ENCODE measurements around the gene OPCML.

OPCML gene

DNA sequence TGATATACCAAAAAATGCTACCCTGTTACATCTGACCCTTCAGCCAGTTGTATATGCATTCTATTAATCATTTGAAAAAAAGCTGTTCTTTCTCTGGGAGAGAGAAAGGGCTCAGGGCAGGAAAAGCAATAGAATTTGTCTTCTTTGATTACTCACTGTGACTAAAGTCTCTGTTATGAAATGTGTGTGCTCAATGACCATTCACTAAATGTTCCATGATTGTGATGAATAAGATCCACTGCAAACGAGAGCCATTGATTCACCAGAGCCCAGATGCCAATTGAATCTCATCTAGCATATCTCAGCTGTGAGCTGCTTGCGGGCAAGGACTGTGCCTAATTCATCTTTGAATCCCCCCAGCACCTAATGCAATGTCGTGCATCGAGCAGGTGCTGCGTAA lies 184.3 kb downstream of the OPCML start:
- DNase-seq: no peak

GRCh38 chr11:133346137-133346536 lies 186.2 kb downstream of the OPCML start:
- no peak for DNase-seq

DNA sequence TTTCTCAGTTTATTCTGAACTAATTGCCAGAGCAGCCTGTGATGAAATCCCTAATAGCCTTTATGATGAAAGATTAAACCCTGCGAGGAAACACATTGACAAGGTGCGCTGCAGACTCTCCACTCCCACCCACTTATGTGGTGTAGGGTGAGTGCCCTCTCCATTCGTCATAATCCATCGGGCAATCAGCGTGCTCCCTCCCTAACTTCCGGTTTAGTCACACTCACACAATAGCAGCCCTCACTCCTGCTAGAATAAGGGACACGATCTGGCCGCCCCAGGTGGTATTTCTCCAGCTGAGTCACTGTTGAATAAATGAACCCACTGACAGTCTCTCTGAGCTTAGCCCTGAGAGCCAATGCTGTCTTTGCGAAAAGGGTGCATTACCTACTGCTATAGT lies 188.3 kb downstream of the OPCML start:
- DNase-seq: no peak

DNA sequence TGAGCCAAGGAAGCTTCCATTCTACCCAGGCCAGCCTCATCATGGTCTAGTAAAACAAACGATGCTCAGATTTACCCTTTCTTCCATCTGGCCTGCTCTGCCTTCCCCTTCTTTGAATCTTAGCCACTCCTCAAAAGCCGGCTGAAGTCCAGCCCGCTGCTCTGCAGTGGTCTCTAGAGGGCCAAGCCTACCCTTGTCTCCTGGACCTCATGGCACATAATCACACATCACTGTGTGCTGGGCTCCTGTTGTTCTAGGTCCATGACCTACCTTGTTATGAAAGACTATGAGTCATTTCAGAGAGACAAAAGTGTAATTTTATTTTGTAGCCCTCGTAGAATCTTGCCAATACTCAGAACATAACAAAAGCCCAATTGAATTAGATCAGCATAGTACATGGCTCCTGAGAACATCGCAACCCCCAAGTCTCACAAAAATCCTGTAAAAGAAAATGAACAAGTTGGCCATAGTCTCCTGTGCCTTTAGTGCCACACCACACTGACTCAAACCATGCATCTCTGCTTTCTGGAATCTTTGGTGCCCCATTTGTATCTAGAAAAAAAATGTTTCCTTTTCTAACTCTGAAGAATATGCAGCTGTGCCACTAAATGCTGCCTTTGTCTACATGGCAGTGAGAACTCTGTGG lies 192.7 kb downstream of the OPCML start:
- DNase-seq: no peak

- no peak for DNase-seq
Observed at GRCh38 chr11:133338588-133338987, 193.7 kb downstream of the OPCML start.

GRCh38 chr11:133337951-133338418 lies 194.3 kb downstream of the OPCML start:
- DNase-seq: no peak

- DNase-seq: no peak
Observed at GRCh38 chr11:133337193-133337592, 195.1 kb downstream of the OPCML start.

- no peak for DNase-seq
Observed at GRCh38 chr11:133331031-133331430, 201.3 kb downstream of the OPCML start.

GRCh38 chr11:133326849-133327248 lies 205.5 kb downstream of the OPCML start:
- DNase-seq: no peak

GRCh38 chr11:133326332-133326731 lies 206.0 kb downstream of the OPCML start:
- no peak for DNase-seq

DNA sequence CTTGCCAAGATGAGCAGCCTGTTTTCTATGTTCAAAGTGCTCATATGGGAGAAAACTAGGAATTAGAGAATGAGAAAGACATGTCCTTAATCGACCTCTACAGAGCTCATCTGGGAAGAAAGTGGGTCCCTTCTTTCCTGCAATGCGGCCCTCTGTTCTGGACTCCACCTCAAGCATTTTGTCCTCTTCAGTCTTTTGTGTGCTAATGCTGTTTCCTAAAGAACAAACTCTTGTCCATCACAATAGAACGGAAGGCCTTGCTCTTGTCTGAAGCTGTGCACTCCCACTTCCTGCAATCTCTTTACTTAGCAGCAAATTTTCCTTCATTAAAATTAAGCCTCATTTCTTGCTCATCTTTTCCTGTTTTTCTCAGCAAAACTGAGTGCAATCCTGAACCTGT lies 206.6 kb downstream of the OPCML start:
- DNase-seq: no peak

DNA sequence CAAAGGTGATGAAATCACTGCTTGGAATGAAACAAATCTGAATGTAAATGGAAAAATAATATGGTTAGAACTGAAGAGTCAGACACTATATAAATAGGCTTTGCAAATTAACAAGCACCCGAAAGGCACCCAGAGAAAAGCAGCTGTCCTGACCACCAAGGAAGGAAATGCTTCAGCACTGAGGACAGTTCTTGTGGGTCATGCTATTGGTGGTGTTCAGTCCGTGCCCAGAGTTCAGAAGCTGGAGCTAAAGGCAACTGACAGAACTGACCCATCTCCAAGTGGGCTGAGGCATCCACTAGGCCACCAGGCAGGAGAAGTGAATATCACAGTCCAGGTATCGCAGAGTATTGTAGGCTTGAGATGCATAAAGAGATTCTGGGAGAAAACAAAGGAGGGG lies 208.9 kb downstream of the OPCML start:
- no peak for DNase-seq

DNA sequence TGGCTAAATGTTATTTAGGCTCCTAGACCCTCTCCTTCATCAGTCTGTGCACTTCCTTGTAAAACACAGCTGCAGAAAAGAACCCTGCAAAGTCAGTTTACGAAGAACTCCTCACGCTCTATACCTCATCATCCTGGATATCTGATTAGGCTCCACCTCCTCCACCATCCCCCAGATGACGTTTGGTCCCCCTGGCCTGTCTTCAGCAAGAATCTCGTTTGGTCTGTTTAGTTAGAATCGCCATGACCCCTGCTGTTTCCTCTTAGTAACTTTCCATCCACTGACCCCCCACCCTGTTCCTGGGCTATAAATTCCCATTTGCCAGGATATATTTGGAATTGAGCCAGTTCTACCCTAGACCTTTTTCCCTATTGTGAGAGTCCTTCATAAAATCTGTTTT lies 214.1 kb downstream of the OPCML start:
- no peak for DNase-seq

DNA sequence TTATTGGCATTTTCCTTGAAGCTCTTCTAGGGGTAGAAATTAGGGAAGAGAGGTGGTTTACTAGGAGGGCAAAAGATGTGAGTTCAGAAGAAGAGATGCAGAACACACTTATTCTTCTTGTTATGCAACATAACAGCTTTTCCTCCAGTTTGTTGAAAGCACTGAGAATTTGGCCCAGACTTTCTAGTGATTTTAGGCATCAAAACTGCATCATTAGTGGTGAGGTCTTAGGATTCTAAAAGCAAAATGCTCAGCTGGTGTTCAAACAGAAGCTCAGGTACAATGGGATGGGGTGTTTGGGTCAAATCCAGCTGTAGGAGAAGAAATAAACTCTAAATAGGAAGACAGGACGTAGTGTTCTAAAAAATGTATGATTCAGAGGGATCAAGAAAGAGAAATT lies 221.1 kb downstream of the OPCML start:
- DNase-seq: no peak

GRCh38 chr11:133306019-133306418 lies 226.3 kb downstream of the OPCML start:
- no peak for DNase-seq

DNA sequence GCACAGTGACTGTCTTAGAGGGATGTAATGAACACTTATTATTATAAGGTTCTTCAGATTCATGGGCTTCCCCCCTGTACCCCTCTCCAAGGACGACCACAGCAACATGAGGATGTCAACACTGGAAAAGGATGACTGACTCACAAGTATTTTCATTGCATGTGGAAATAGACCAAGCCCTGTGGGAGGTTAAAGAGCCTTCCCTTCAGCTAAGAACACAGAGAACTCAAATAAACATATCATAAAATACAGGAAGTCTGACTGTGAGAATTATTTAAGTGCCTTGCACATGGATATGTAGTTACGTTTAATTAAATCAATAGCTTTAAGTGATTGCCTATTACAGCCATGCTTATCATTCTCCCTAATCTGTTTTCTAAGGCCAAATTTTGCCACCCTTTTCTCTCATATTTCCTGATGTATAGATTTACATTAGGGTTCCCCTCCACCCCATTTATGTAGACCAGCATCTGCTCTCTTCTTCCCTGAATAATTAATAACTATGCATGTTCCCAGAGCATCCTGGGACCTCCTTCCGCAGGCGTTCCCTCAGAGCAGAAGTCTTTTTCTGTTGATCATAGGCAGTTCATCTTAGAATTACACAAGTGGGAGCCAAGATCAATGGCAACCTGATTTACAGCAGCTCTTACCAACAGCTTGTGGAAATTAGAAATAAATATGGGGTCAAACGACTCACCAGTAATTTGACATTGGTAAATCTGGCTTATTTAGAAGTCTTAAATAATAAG lies 226.9 kb downstream of the OPCML start:
- DNase-seq: no peak

- DNase-seq: no peak
Observed at GRCh38 chr11:133303262-133303661, 229.0 kb downstream of the OPCML start.

- no peak for DNase-seq
Observed at GRCh38 chr11:133302056-133302455, 230.2 kb downstream of the OPCML start.

- DNase-seq: no peak
Observed at GRCh38 chr11:133300666-133301065, 231.6 kb downstream of the OPCML start.

- DNase-seq: no peak
Observed at GRCh38 chr11:133291780-133292179, 240.5 kb downstream of the OPCML start.

DNA sequence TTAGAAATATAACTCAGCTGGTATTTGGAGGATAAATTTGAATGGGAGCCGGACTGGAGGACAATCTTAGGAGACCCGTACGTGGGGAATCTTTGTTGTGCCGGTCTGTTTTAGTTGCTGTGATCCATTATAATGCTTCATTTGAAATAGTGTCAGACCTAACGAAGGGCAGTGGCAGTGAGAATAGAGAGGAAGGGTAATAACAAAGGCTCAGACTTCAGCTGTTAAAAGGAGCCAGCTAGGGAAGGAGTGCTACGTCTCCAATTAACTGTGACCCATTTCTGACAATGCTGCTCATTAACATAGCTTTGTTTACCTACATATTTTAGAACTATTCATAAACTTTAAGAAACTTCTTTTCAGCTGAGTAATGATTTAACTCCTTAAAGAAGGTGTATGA lies 246.9 kb downstream of the OPCML start:
- no peak for DNase-seq

GRCh38 chr11:133284156-133284555 lies 248.1 kb downstream of the OPCML start:
- DNase-seq: no peak

DNA sequence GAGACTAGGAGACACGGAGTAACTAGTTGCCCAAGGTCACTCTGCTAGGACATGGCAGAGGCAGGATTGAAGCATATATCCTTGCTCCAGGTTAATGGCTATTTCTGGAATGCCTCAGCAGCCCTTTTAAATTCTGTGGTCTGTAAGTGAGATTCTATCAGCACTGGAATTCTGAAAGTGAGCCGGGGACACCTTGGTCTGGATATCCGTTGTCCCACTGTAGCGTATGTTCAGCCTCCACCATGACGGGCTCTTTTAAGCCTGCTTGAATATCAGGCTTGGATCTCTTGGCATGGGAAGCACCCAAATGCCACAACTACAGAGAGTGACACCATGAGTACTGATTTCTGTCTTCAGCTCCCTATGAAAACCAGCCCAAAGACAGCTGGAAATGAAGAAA lies 254.4 kb downstream of the OPCML start:
- no peak for DNase-seq

GRCh38 chr11:133271871-133272776 lies 260.2 kb downstream of the OPCML start:
- no peak for DNase-seq
